Fibroblast of villous mesenchyme (primary cell): ENCODE measurements around the gene MEPE. TPM values are rescaled to one million over a fixed set of nuclear protein-coding genes. Genes with fewer than 3 reads are reported as not detected.
A peak's percentile ranks its signal among the peaks of the same experiment; 100 is the strongest.

ENCODE experiments used
- DNase-seq: peaks from one replicate; pipeline ENCODE4 v3.0.0-alpha.2; 2010; ENCODE audit warnings: low read depth
- H3K4me3 ChIP-seq: 2 replicates; pipeline ENCODE4 v1.5.1; 2011; ENCODE audit warnings: low read depth, mild to moderate bottlenecking, low read length
- CTCF ChIP-seq: IDR thresholded peaks from 2 replicates; pipeline ENCODE4 v1.5.1; 2012; ENCODE audit warnings: low read depth, mild to moderate bottlenecking, low read length; ENCODE audit not compliant: insufficient read depth
- total RNA-seq: library from RNA; depleted of rRNA; stranded (reverse); fragments of >200 nt; gene quantifications from 2 replicates; pipeline ENCODE4 v1.2.3, GENCODE V29; 2012

MEPE gene
- total RNA-seq, 1 donor = not detected

DNA sequence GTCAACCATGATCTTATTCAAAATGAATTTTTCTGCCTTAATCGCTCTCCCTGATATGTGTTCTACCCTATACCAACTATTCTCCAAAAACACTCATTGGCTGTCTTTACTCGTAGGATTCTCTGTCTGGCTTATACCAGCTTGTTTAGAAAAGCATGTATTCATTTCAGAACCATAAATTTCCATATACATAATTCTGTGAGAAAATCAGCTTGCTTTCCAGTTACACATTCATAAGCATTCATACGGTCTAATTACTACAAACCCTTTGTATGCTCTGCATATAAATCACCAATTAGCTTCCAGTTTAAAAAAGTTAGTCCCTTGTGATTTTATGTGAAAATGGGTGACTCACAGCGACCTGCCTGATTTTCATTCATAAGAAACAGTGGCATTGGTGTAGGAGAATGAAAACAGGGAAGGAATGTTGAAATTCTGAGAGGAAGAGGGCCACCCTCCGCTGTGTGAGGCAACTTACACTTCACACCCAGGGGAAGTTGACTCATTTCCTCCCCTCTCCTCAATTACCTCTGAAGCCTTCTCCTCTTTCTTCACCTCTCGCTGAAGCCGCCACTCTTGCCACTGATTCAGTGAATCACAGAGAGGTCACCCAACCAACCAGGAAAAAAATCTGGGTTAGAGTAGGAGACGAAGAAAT lies 63.3 kb downstream of the MEPE start:
- peak; percentile 76 for DNase-seq
- no peak for TF ChIP-seq CTCF
- H3K4me3 ChIP-seq = no peak overlapping the region

Other genes starting within 250 kb of the MEPE start
- gene DSPP, start 224.4 kb upstream of the MEPE start, total RNA-seq = not detected in 2 replicates
- not detected in 2 replicates for gene DMP1, start 182.7 kb upstream of the MEPE start, total RNA-seq
- not detected in 2 replicates for gene IBSP, start 33.4 kb upstream of the MEPE start, total RNA-seq
- gene SPP1, start 142.7 kb downstream of the MEPE start, total RNA-seq = 3.9 and 11.3 TPM in 2 replicates
- 110 and 161 TPM in 2 replicates for gene PKD2, start 174.7 kb downstream of the MEPE start, total RNA-seq